Liver (tissue), 9 donors: ENCODE measurements around the gene GALNT14. TPM values are rescaled to one million over a fixed set of nuclear protein-coding genes. Genes with fewer than 3 reads are reported as not detected.

Source experiments
- DNase-seq: peaks from one replicate; pipeline ENCODE4 v3.0.0-alpha.2; 2017; ENCODE audit warnings: low spot score
- H3K27ac ChIP-seq, 2 donors: one replicate each; pipeline ENCODE4 v1.7.0; 2013; ENCODE audit warnings: inconsistent platforms in 2 of 2, low read length in 2 of 2, control low read depth in 1 of 2, low read depth in 1 of 2, mild to moderate bottlenecking in 1 of 2
- H3K27me3 ChIP-seq, 4 donors: one replicate each; pipeline versions ENCODE4 v1.6.1 to v1.7.0; 2013; ENCODE audit warnings: low read length in 3 of 4, inconsistent platforms in 1 of 4, mild to moderate bottlenecking in 1 of 4, moderate library complexity in 1 of 4; ENCODE audit not compliant: control insufficient read depth in 4 of 4, insufficient read depth in 4 of 4
- H3K36me3 ChIP-seq, 4 donors: one replicate each; pipeline versions ENCODE4 v1.6.1 to v1.7.0; 2013; ENCODE audit warnings: low read length in 3 of 4, mild to moderate bottlenecking in 3 of 4, low read depth in 1 of 4, moderate library complexity in 1 of 4; ENCODE audit not compliant: control insufficient read depth in 4 of 4, insufficient read depth in 3 of 4
- H3K4me1 ChIP-seq, 4 donors: one replicate each; pipeline versions ENCODE4 v1.6.1 to v1.7.0; 2013; ENCODE audit warnings: low read length in 3 of 4, mild to moderate bottlenecking in 3 of 4, moderate library complexity in 1 of 4; ENCODE audit not compliant: control insufficient read depth in 4 of 4, insufficient read depth in 4 of 4
- H3K4me3 ChIP-seq, 3 donors: one replicate each; pipeline versions ENCODE4 v1.6.1 to v1.7.0; 2013; ENCODE audit warnings: low read length in 3 of 3, control low read depth in 1 of 3, low read depth in 1 of 3, mild to moderate bottlenecking in 1 of 3
- H3K9ac ChIP-seq, 2 donors: one replicate each; pipeline ENCODE4 v1.7.0; 2013; ENCODE audit warnings: low read length in 2 of 2, mild to moderate bottlenecking in 2 of 2, moderate library complexity in 2 of 2, control low read depth in 1 of 2, low read depth in 1 of 2
- H3K9me3 ChIP-seq, 4 donors: one replicate each; pipeline versions ENCODE4 v1.6.1 to v1.7.0; 2013; ENCODE audit warnings: low read length in 3 of 4; ENCODE audit not compliant: control insufficient read depth in 4 of 4
- EGR1 ChIP-seq, 2 donors: IDR thresholded peaks; 2 replicates each; pipeline ENCODE4 v1.6.1; 2016 to 2018; ENCODE audit warnings: antibody characterized with exemption in 2 of 2, low read depth in 2 of 2
- FOXA1 ChIP-seq: IDR thresholded peaks from 2 replicates; pipeline ENCODE4 v1.6.1; 2016; ENCODE audit warnings: antibody characterized with exemption
- FOXA2 ChIP-seq: IDR thresholded peaks from 2 replicates; pipeline ENCODE4 v1.6.1; 2016; ENCODE audit warnings: antibody characterized with exemption
- GABPA ChIP-seq, 2 donors: IDR thresholded peaks in 1 of 2; conservative IDR thresholded peaks in 1 of 2; 2 replicates each; pipeline ENCODE4 v1.6.1; 2016; ENCODE audit warnings: antibody characterized with exemption in 2 of 2, mild to moderate bottlenecking in 1 of 2, moderate library complexity in 1 of 2
- HNF4A ChIP-seq, 2 donors: conservative IDR thresholded peaks; 2 replicates each; pipeline ENCODE4 v1.6.1; 2016; ENCODE audit warnings: antibody characterized with exemption in 2 of 2, mild to moderate bottlenecking in 2 of 2
- HNF4G ChIP-seq: IDR thresholded peaks from 2 replicates; pipeline ENCODE4 v1.6.1; 2016; ENCODE audit warnings: antibody characterized with exemption
- JUND ChIP-seq, 2 donors: IDR thresholded peaks; 2 replicates each; pipeline ENCODE4 v1.6.1; 2016; ENCODE audit warnings: antibody characterized with exemption in 2 of 2
- NR2F2 ChIP-seq: IDR thresholded peaks from 2 replicates; pipeline ENCODE4 v1.6.1; 2016; ENCODE audit warnings: antibody characterized with exemption
- RAD21 ChIP-seq, 2 donors: IDR thresholded peaks; 2 replicates each; pipeline ENCODE4 v1.6.1; 2016; ENCODE audit warnings: antibody characterized with exemption in 2 of 2, mild to moderate bottlenecking in 2 of 2
- RXRA ChIP-seq, 2 donors: IDR thresholded peaks; 2 replicates each; pipeline ENCODE4 v1.6.1; 2017 to 2018; ENCODE audit warnings: antibody characterized with exemption in 2 of 2, mild to moderate bottlenecking in 1 of 2
- SP1 ChIP-seq: IDR thresholded peaks from 2 replicates; pipeline ENCODE4 v1.6.1; 2018; ENCODE audit warnings: antibody characterized with exemption, mild to moderate bottlenecking
- TAF1 ChIP-seq: conservative IDR thresholded peaks from 2 replicates; pipeline ENCODE4 v1.6.1; 2016; ENCODE audit warnings: antibody characterized with exemption, mild to moderate bottlenecking
- YY1 ChIP-seq: IDR thresholded peaks from 2 replicates; pipeline ENCODE4 v1.6.1; 2016; ENCODE audit warnings: antibody characterized with exemption, mild to moderate bottlenecking
- WGBS: extraction: QIAGEN DNeasy Blood & Tissue Kit; methylation state at CpG from one replicate; pipeline ENCODE4 v1.1.7; 2013; 5-methylcytosine and 5-hydroxymethylcytosine counted together
- polyA plus RNA-seq, 2 donors: library from polyadenylated mRNA; stranded (reverse) in 1 of 2; unstranded in 1 of 2; fragments of 200-250 nt in 1 of 2; fragments of >200 nt in 1 of 2; fragmentation: Nextera tagmentation in 1 of 2; extraction: Ambion mirVana in 1 of 2; gene quantifications; one replicate each; pipeline versions ENCODE4 v1.2.1 to v1.2.3, GENCODE V29; 2013 to 2015
- total RNA-seq, 2 donors: library from RNA; depleted of rRNA; stranded (reverse); fragments of >200 nt; gene quantifications; one replicate each; pipeline ENCODE4 v1.2.3, GENCODE V29; 2014
- TF ChIP-seq, protein P1 (sequence below): IDR thresholded peaks from 2 replicates; pipeline ENCODE4 v1.6.1; 2016; ENCODE audit warnings: antibody characterized with exemption
- TF ChIP-seq, protein P2 (sequence below): IDR thresholded peaks from 2 replicates; pipeline ENCODE4 v1.6.1; 2016; ENCODE audit warnings: antibody characterized with exemption
- TF ChIP-seq, protein P3 (sequence below): fragments of 150-350 bp; IDR thresholded peaks from 2 replicates; pipeline ENCODE4 v1.5.1; 2017; ENCODE audit warnings: improper control_type of control experiment, low read depth, low read length; ENCODE audit not compliant: missing input control
- TF ChIP-seq, protein P4 (sequence below): IDR thresholded peaks from 2 replicates; pipeline ENCODE4 v1.6.1; 2016; ENCODE audit warnings: antibody characterized with exemption
- TF ChIP-seq, protein P5 (sequence below): IDR thresholded peaks from 2 replicates; pipeline ENCODE4 v1.6.1; 2016; ENCODE audit warnings: antibody characterized with exemption, mild to moderate bottlenecking
- donor health status: healthy.
- donor health status: healthy.
- donor health status: healthy.
- donor health status: healthy.
- donor health status: healthy.

The GALNT14 gene
- total and polyA plus RNA-seq, 4 donors, result 0.86 to 2.0 (median 1.5) TPM

DNA sequence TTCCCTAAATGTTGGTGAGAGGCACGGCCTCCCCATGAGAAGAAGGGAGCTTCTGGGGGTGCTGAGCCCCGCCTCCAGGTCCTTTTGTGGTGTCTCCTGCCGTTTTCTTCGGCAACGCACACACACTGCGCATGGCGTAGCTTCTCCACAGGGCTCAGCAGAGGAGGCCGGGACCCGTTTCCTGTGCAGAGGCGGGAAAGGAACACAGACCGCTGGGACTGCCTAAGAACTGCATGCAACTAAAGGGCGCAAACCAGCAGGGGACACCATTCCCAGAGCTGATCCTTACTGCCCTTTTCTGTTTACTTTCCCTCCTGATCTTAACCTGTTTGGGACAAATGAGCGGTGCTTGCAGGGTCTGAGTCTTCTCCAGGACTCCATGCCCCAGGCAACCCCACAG, 240.7 kb downstream of the GALNT14 start:
- H3K9me3 ChIP-seq, result peaks cover 0 to 2% (median 1%) of the 10 kb centered on the region in 4 donors
- DNase-seq, result no peak
- WGBS, result 92% methylated on average over 13 of the region's 13 CpGs

DNA sequence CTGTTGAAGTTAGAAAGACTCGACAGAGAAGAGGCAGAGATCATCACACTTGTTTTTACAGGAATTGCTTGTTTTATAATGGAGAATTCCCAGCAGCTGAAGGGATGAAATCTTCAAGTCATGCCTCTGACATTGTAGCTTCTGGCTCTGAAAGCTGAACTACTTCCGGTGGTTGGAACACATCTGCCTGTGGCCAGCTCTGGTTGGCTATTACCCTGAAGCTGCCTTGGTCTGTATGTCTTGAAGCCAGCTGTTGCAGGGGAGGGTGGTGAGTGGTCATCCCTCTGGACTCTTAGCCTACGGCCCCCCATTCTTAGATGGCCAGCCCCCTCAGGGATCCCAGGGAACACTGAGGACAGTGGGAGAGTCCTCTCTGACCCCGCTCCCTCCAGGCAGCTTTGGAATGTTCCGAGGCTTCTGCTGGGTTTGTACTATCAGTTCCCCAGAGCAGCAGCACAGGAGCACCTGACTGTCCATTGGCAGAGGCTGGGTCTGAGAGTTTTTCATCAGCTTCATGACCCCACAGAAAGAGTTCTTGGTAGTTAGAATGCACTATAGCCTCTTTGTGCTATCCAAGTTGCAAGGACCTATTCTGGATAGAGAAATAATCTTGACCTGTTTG, 243.6 kb downstream of the GALNT14 start:
- Histone ChIP-seq H3K9me3 (peaks cover 0 to 4% (median 3%) of the 10 kb centered on the region in 4 donors), H3K4me1 (no peaks in the 10 kb centered on the region), H3K9ac (no peak overlapping the region), H3K36me3 (no peaks in the 10 kb centered on the region), H3K4me3 (no peak overlapping the region), H3K27me3 (peaks cover 0 to 18% (median 2%) of the 10 kb centered on the region in 4 donors), H3K27ac (no peak overlapping the region)
- DNase-seq, result no peak
- TF ChIP-seq SP1 (no peak), FOXA1 (no peak), HNF4G (no peak), JUND (IDR thresholded peaks at IDR 0.05) (no peak), NR2F2 (no peak), EGR1 (IDR thresholded peaks at IDR 0.05; ENCODE audit: low read depth in 2 of 2) (no peak), RAD21 (IDR thresholded peaks at IDR 0.05) (no peak), TAF1 (no peak), YY1 (no peak), GABPA (IDR thresholded peaks at IDR 0.05 in 1 of 2, conservative IDR thresholded peaks at IDR 0.05 in 1 of 2) (no peak), HNF4A (conservative IDR thresholded peaks at IDR 0.05) (no peak), RXRA (IDR thresholded peaks at IDR 0.05) (no peak)
- TF ChIP-seq, protein P1, sequence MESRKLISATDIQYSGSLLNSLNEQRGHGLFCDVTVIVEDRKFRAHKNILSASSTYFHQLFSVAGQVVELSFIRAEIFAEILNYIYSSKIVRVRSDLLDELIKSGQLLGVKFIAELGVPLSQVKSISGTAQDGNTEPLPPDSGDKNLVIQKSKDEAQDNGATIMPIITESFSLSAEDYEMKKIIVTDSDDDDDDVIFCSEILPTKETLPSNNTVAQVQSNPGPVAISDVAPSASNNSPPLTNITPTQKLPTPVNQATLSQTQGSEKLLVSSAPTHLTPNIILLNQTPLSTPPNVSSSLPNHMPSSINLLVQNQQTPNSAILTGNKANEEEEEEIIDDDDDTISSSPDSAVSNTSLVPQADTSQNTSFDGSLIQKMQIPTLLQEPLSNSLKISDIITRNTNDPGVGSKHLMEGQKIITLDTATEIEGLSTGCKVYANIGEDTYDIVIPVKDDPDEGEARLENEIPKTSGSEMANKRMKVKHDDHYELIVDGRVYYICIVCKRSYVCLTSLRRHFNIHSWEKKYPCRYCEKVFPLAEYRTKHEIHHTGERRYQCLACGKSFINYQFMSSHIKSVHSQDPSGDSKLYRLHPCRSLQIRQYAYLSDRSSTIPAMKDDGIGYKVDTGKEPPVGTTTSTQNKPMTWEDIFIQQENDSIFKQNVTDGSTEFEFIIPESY, result no peak
- TF ChIP-seq, protein P2, sequence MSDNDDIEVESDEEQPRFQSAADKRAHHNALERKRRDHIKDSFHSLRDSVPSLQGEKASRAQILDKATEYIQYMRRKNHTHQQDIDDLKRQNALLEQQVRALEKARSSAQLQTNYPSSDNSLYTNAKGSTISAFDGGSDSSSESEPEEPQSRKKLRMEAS, result no peak
- TF ChIP-seq, protein P3, sequence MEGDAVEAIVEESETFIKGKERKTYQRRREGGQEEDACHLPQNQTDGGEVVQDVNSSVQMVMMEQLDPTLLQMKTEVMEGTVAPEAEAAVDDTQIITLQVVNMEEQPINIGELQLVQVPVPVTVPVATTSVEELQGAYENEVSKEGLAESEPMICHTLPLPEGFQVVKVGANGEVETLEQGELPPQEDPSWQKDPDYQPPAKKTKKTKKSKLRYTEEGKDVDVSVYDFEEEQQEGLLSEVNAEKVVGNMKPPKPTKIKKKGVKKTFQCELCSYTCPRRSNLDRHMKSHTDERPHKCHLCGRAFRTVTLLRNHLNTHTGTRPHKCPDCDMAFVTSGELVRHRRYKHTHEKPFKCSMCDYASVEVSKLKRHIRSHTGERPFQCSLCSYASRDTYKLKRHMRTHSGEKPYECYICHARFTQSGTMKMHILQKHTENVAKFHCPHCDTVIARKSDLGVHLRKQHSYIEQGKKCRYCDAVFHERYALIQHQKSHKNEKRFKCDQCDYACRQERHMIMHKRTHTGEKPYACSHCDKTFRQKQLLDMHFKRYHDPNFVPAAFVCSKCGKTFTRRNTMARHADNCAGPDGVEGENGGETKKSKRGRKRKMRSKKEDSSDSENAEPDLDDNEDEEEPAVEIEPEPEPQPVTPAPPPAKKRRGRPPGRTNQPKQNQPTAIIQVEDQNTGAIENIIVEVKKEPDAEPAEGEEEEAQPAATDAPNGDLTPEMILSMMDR, result no peak
- WGBS, result 58% methylated on average over 5 of the region's 5 CpGs

More for the DNA sequence above, 240.7 kb downstream of the GALNT14 start:
- H3K4me1 ChIP-seq, result no peaks in the 10 kb centered on the region
- no peak overlapping the region for H3K9ac ChIP-seq
- TF ChIP-seq, protein P1, result no peak
- TF ChIP-seq EGR1 (IDR thresholded peaks at IDR 0.05; ENCODE audit: low read depth in 2 of 2) (no peak), GABPA (IDR thresholded peaks at IDR 0.05 in 1 of 2, conservative IDR thresholded peaks at IDR 0.05 in 1 of 2) (no peak), NR2F2 (no peak), HNF4G (no peak), SP1 (no peak), FOXA2 (no peak)
- TF ChIP-seq, protein P4, sequence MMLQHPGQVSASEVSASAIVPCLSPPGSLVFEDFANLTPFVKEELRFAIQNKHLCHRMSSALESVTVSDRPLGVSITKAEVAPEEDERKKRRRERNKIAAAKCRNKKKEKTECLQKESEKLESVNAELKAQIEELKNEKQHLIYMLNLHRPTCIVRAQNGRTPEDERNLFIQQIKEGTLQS, result no peak
- TF ChIP-seq, protein P2, result no peak
- TF ChIP-seq, protein P5, sequence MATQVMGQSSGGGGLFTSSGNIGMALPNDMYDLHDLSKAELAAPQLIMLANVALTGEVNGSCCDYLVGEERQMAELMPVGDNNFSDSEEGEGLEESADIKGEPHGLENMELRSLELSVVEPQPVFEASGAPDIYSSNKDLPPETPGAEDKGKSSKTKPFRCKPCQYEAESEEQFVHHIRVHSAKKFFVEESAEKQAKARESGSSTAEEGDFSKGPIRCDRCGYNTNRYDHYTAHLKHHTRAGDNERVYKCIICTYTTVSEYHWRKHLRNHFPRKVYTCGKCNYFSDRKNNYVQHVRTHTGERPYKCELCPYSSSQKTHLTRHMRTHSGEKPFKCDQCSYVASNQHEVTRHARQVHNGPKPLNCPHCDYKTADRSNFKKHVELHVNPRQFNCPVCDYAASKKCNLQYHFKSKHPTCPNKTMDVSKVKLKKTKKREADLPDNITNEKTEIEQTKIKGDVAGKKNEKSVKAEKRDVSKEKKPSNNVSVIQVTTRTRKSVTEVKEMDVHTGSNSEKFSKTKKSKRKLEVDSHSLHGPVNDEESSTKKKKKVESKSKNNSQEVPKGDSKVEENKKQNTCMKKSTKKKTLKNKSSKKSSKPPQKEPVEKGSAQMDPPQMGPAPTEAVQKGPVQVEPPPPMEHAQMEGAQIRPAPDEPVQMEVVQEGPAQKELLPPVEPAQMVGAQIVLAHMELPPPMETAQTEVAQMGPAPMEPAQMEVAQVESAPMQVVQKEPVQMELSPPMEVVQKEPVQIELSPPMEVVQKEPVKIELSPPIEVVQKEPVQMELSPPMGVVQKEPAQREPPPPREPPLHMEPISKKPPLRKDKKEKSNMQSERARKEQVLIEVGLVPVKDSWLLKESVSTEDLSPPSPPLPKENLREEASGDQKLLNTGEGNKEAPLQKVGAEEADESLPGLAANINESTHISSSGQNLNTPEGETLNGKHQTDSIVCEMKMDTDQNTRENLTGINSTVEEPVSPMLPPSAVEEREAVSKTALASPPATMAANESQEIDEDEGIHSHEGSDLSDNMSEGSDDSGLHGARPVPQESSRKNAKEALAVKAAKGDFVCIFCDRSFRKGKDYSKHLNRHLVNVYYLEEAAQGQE, result no peak
- H3K27ac ChIP-seq, result no peak overlapping the region
- H3K27me3 ChIP-seq, result peaks cover 0 to 11% (median 0%) of the 10 kb centered on the region in 4 donors
- no peak overlapping the region for H3K4me3 ChIP-seq
- no peaks in the 10 kb centered on the region for H3K36me3 ChIP-seq
